ENCODE measurements around the gene RASGEF1B. TPM values are rescaled to one million over a fixed set of nuclear protein-coding genes. Genes with fewer than 3 reads are reported as not detected.

The RASGEF1B gene
- total RNA-seq, 1 donor from 2014 or later = 0.77 TPM

- Mint-ChIP-seq H3K4me1 (ENCODE audit: low read depth, unreplicated experiment) (peaks cover 9% of the 10 kb centered on the region), H3K9me3 (ENCODE audit: unreplicated experiment) (no peaks in the 10 kb centered on the region), H3K36me3 (ENCODE audit: low read depth, unreplicated experiment) (peaks cover 5% of the 10 kb centered on the region), H3K4me3 (ENCODE audit: unreplicated experiment) (no peak overlapping the region), H3K27ac (ENCODE audit: unreplicated experiment) (no peak overlapping the region), H3K27me3 (ENCODE audit: low read depth, unreplicated experiment) (no peaks in the 10 kb centered on the region)
- peak overlapping the region; percentile 23 for H3K4me3 ChIP-seq (ENCODE audit: insufficient read depth, low read depth, low read length)
- no peaks in the 10 kb centered on the region for H3K36me3 ChIP-seq (ENCODE audit: insufficient read depth, low read length)
- peak overlapping the region; percentile 63 for H2AFZ ChIP-seq (ENCODE audit: low read depth, low read length)
- no peaks in the 10 kb centered on the region for H3K9me3 ChIP-seq (ENCODE audit: insufficient read depth, low read depth, low read length)
- H3K79me2 ChIP-seq (ENCODE audit: insufficient read depth, low read length) = no peaks in the 10 kb centered on the region
- H4K20me1 ChIP-seq (ENCODE audit: insufficient read depth, low read length) = no peaks in the 10 kb centered on the region
- H3K4me2 ChIP-seq (ENCODE audit: low read length) = peak overlapping the region; percentile 77
- H3K9ac ChIP-seq (ENCODE audit: low read length) = no peak overlapping the region
- FAIRE-seq (no peak), DNase-seq (ENCODE audit: low read depth) (peak; percentile 39)
- no peaks in the 10 kb centered on the region for H3K27me3 ChIP-seq (ENCODE audit: insufficient read depth, low read length)
- no peak overlapping the region for H3K27ac ChIP-seq (ENCODE audit: low read depth, low read length)
- TF ChIP-seq EZH2 (IDR thresholded peaks at IDR 0.05; ENCODE audit: insufficient read depth, low read length) = no peak
- TF ChIP-seq, protein P1, sequence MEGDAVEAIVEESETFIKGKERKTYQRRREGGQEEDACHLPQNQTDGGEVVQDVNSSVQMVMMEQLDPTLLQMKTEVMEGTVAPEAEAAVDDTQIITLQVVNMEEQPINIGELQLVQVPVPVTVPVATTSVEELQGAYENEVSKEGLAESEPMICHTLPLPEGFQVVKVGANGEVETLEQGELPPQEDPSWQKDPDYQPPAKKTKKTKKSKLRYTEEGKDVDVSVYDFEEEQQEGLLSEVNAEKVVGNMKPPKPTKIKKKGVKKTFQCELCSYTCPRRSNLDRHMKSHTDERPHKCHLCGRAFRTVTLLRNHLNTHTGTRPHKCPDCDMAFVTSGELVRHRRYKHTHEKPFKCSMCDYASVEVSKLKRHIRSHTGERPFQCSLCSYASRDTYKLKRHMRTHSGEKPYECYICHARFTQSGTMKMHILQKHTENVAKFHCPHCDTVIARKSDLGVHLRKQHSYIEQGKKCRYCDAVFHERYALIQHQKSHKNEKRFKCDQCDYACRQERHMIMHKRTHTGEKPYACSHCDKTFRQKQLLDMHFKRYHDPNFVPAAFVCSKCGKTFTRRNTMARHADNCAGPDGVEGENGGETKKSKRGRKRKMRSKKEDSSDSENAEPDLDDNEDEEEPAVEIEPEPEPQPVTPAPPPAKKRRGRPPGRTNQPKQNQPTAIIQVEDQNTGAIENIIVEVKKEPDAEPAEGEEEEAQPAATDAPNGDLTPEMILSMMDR (IDR thresholded peaks at IDR 0.05; ENCODE audit: insufficient read depth, low read depth, low read length) = no peak
- H3K4me1 ChIP-seq (ENCODE audit: insufficient read depth, low read length) = peaks cover 7% of the 10 kb centered on the region
These were observed 44.3 kb downstream of the RASGEF1B start for GRCh38 chr4:81427344-81427821.

DNA sequence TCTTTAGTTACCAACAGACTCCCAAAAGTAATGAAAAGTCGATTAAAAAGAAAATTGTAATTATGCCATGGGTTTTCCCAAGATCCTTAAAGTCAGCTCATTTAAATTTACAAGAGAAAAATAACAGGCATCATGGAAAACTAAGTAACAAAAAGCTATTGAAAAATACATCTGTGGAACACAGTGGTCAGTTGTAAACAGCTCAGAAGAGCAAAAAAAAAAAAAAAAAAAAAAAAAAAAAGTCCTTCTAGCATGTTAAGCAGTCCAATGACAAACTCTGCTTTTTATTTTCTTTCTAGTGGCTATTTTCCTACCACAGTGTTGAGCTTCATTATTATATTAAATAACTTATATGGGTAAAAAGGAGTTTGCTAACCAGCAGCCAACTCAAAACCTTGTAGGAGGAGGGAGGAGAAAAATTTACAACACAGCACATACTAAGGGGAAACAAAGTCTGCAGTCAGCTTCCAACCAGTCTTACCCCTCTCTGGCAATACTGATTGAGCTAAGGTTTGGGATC, 44.9 kb downstream of the RASGEF1B start:
- Mint-ChIP-seq H3K27ac (ENCODE audit: unreplicated experiment) (no peak overlapping the region), H3K4me3 (ENCODE audit: unreplicated experiment) (no peak overlapping the region), H3K27me3 (ENCODE audit: low read depth, unreplicated experiment) (no peaks in the 10 kb centered on the region), H3K4me1 (ENCODE audit: low read depth, unreplicated experiment) (peaks cover 11% of the 10 kb centered on the region), H3K36me3 (ENCODE audit: low read depth, unreplicated experiment) (peaks cover 5% of the 10 kb centered on the region), H3K9me3 (ENCODE audit: unreplicated experiment) (no peaks in the 10 kb centered on the region)
- Histone ChIP-seq H3K27ac (ENCODE audit: low read depth, low read length) (no peak overlapping the region), H3K4me1 (ENCODE audit: insufficient read depth, low read length) (peaks cover 7% of the 10 kb centered on the region), H3K9me3 (ENCODE audit: insufficient read depth, low read depth, low read length) (no peaks in the 10 kb centered on the region), H3K4me3 (ENCODE audit: insufficient read depth, low read depth, low read length) (no peak overlapping the region), H3K36me3 (ENCODE audit: insufficient read depth, low read length) (no peaks in the 10 kb centered on the region), H2AFZ (ENCODE audit: low read depth, low read length) (peak overlapping the region; percentile 63), H3K4me2 (ENCODE audit: low read length) (peak overlapping the region; percentile 77), H3K27me3 (ENCODE audit: insufficient read depth, low read length) (no peaks in the 10 kb centered on the region), H3K9ac (ENCODE audit: low read length) (no peak overlapping the region), H3K79me2 (ENCODE audit: insufficient read depth, low read length) (no peaks in the 10 kb centered on the region), H4K20me1 (ENCODE audit: insufficient read depth, low read length) (no peaks in the 10 kb centered on the region)
- FAIRE-seq = no peak
- no peak for DNase-seq (ENCODE audit: low read depth)
- TF ChIP-seq EZH2 (IDR thresholded peaks at IDR 0.05; ENCODE audit: insufficient read depth, low read length) = no peak
- TF ChIP-seq, protein P1 (IDR thresholded peaks at IDR 0.05; ENCODE audit: insufficient read depth, low read depth, low read length) = no peak
